Kidney (tissue), 14 donors: Measurements from ENCODE around the gene SAFB. TPM values are rescaled to one million over a fixed set of nuclear protein-coding genes. Genes with fewer than 3 reads are reported as not detected.
"Not testable (repeated sequence)": the region's sequence is repeated elsewhere in the genome, so short reads cannot be mapped to it uniquely, and the experiment has no call there.

Experiments
- DNase-seq, 5 donors: peaks; one replicate each; pipeline ENCODE4 v3.0.0-alpha.2; 2013 to 2020
- FAIRE-seq: peaks from 2 replicates; lab custom pipeline; 2012; peaks lifted over from hg19 to GRCh38; lab: Jason Lieb, UNC
- H3K27ac ChIP-seq, 2 donors: one replicate each; pipeline ENCODE4 v1.7.0; 2013; ENCODE audit warnings: low read depth in 2 of 2, low read length in 2 of 2, inconsistent platforms in 1 of 2
- H3K27me3 ChIP-seq: one replicate; pipeline ENCODE4 v1.7.1; 2013; ENCODE audit warnings: low read length, inconsistent platforms; ENCODE audit not compliant: control insufficient read depth, insufficient read depth
- H3K36me3 ChIP-seq, 3 donors: one replicate each; pipeline versions ENCODE4 v1.7.0 to v1.7.1; 2013; ENCODE audit warnings: low read length in 3 of 3, control low read depth in 1 of 3, inconsistent platforms in 1 of 3; ENCODE audit not compliant: insufficient read depth in 3 of 3, control insufficient read depth in 2 of 3
- H3K4me1 ChIP-seq, 3 donors: one replicate each; pipeline versions ENCODE4 v1.7.0 to v1.7.1; 2013; ENCODE audit warnings: low read length in 3 of 3, inconsistent platforms in 1 of 3, low read depth in 1 of 3; ENCODE audit not compliant: control insufficient read depth in 2 of 3, insufficient read depth in 2 of 3
- H3K4me3 ChIP-seq, 3 donors: one replicate each; pipeline versions ENCODE4 v1.7.0 to v1.8.1; 2013; ENCODE audit warnings: low read length in 3 of 3, control low read depth in 1 of 3, inconsistent platforms in 1 of 3
- H3K9ac ChIP-seq, 3 donors: one replicate each; pipeline versions ENCODE4 v1.7.0 to v1.7.1; 2013; ENCODE audit warnings: low read length in 3 of 3, control low read depth in 1 of 3, inconsistent platforms in 1 of 3
- H3K9me3 ChIP-seq, 3 donors: one replicate each; pipeline versions ENCODE4 v1.7.0 to v1.7.1; 2013; ENCODE audit warnings: low read length in 3 of 3, control low read depth in 1 of 3, inconsistent platforms in 1 of 3; ENCODE audit not compliant: control insufficient read depth in 2 of 3, insufficient read depth in 1 of 3
- CTCF ChIP-seq: IDR thresholded peaks from 3 replicates; pipeline ENCODE4 v1.5.1; 2012; ENCODE audit warnings: mild to moderate bottlenecking, moderate library complexity, borderline replicate concordance; ENCODE audit not compliant: insufficient read depth; ENCODE audit errors: extremely low read depth
- intact Hi-C: fragments of 100-400 bp; cut with DNase I; formaldehyde crosslinking; loops from one replicate; pipeline ENCODE4 v1.11.1; 2022
- polyA plus RNA-seq: library from polyadenylated mRNA; stranded (reverse); fragments of 350-450 nt; fragmentation: Illumina TruSeq; extraction: RNeasy Lipid Tissue Mini Kit (QIAGEN cat#74804); gene quantifications from one replicate; pipeline ENCODE4 v1.2.3, GENCODE V29; 2014; ENCODE audit warnings: low read depth, low replicate concordance; ENCODE audit not compliant: insufficient read depth
- total RNA-seq: library from RNA; stranded (reverse); fragmentation: NEBNext Ultra II Directional; extraction: Animal tissue kit (Norgen Biotek cat#: 25700); gene quantifications from one replicate; pipeline ENCODE4 v1.2.1, GENCODE V29; 2021
- donor health status: control.
- donor health status: control.
- donor health status: control.
- donor health status: control.
- donor health status: control.
- donor health status: DM: yes; HTN: yes; CAD: no.
- donor health status: Normal renal cell carcinoma (clear cell type).

SAFB gene
- total and polyA plus RNA-seq, 2 donors from 2014 or later: 35.0 to 88.6 TPM

- no peaks in the 10 kb centered on the region for H3K27me3 ChIP-seq
- no peaks in the 10 kb centered on the region for H3K9me3 ChIP-seq
- no peak for DNase-seq
- FAIRE-seq: no peak
- no peak for TF ChIP-seq CTCF
- H3K4me1 ChIP-seq: no peaks in the 10 kb centered on the region
- H3K9ac ChIP-seq: no peak overlapping the region
- H3K4me3 ChIP-seq: no peak overlapping the region
- H3K36me3 ChIP-seq: peaks cover 0 to 18% (median 12%) of the 10 kb centered on the region in 3 donors
- H3K27ac ChIP-seq: no peak overlapping the region
- intact Hi-C loops: no loop called here
These were observed 77.7 kb downstream of the SAFB start for GRCh38 chr19:5700455-5701092.

- H3K27ac ChIP-seq, H3K9ac ChIP-seq, H3K27me3 ChIP-seq, intact Hi-C loops, H3K4me3 ChIP-seq, H3K4me1 ChIP-seq, FAIRE-seq, DNase-seq, H3K9me3 ChIP-seq: not testable (repeated sequence)
- peaks cover 0 to 19% (median 14%) of the 10 kb centered on the region in 3 donors for H3K36me3 ChIP-seq
These were observed 79.1 kb downstream of the SAFB start for GRCh38 chr19:5702053-5702410.

GRCh38 chr19:5703819-5704818 lies 81.2 kb downstream of the SAFB start:
- no peak for DNase-seq
- Histone ChIP-seq H3K9me3 (no peaks in the 10 kb centered on the region), H3K4me3 (no peak overlapping the region), H3K4me1 (no peaks in the 10 kb centered on the region), H3K9ac (no peak overlapping the region), H3K27me3 (no peaks in the 10 kb centered on the region), H3K36me3 (peaks cover 0 to 16% (median 13%) of the 10 kb centered on the region in 3 donors), H3K27ac (no peak overlapping the region)
- FAIRE-seq: no peak
- TF ChIP-seq CTCF: no peak
- intact Hi-C loops: no loop called here

- FAIRE-seq (no peak), DNase-seq (no peak)
- TF ChIP-seq CTCF: no peak
- Histone ChIP-seq H3K36me3 (peaks cover 0 to 16% (median 13%) of the 10 kb centered on the region in 3 donors), H3K4me3 (no peak overlapping the region), H3K27me3 (no peaks in the 10 kb centered on the region), H3K4me1 (no peaks in the 10 kb centered on the region), H3K9ac (no peak overlapping the region), H3K27ac (no peak overlapping the region), H3K9me3 (no peaks in the 10 kb centered on the region)
- intact Hi-C loops: no loop called here
These were observed 82.7 kb downstream of the SAFB start for GRCh38 chr19:5705552-5705951.
